Heart left ventricle (tissue), 13 donors: ENCODE data around the gene PABPN1L.

ENCODE experiments used
- CTCF ChIP-seq, 12 donors: fragments of 200-600 bp; sonication (generic) in 4 of 12; IDR thresholded peaks; one replicate each; pipeline versions ENCODE4 v1.5.0 to v1.8.0; 2018 to 2022; ENCODE audit warnings: antibody characterized with exemption in 12 of 12, mild to moderate bottlenecking in 5 of 12
- POLR2A ChIP-seq, 2 donors: fragments of 450-650 bp; IDR thresholded peaks; one replicate each; pipeline ENCODE4 v1.6.1; 2017; ENCODE audit warnings: antibody characterized with exemption in 2 of 2, mild to moderate bottlenecking in 2 of 2, moderate library complexity in 2 of 2
- donor health status: ischemic (EF 13 %, LVEDD 7.1; RV severe dilation, severe dysfunction).
- donor health status: DM: no; HTN: yes; CAD: no.
- donor health status: DM: no; HTN: no; CAD: no.
- donor health status: ischemic (EF 25% LVEDD 6.9; RV normal size, moderate dysfunction).
- donor health status: ischemic (EF 25% LVEDD 5.7; RV mildly dilated, moderate dysfunction).
- donor health status: ischemic (EF 35%, LVEDD 5.7; RV mildly dilated, moderate dysfunction).
- donor health status: nonischemic (EF 11% LVEDD 7.7; RV severe dilation, severe dysfunction).
- donor health status: DM: yes; HTN: yes; CAD: no.
- donor health status: PGD.
- donor health status: ischemic (EF 29% LVEDD 5.4; RV normal size, mild dysfunction).
- donor health status: nonischemic (EF 23%, LVEDD 6.1; RV moderate dilation, normal function).

GRCh38 chr16:88866151-88866920 lies at the start of gene PABPN1L:
- no peak for TF ChIP-seq POLR2A (IDR thresholded peaks at IDR 0.05)
- no peak for TF ChIP-seq CTCF (IDR thresholded peaks at IDR 0.05)
